GM19328 (cell line): ENCODE data around the gene GNG4.
"Not testable (repeated sequence)": the region's sequence is repeated elsewhere in the genome, so short reads cannot be mapped to it uniquely, and the experiment has no call there.

Source experiments
- ATAC-seq: cut with Tn5 transposase; IDR thresholded peaks from one replicate; pipeline ENCODE4 v1.9.1; 2021; ENCODE audit warnings: mild to moderate bottlenecking, moderate library complexity; ENCODE audit not compliant: unreplicated experiment

The GNG4 gene

DNA sequence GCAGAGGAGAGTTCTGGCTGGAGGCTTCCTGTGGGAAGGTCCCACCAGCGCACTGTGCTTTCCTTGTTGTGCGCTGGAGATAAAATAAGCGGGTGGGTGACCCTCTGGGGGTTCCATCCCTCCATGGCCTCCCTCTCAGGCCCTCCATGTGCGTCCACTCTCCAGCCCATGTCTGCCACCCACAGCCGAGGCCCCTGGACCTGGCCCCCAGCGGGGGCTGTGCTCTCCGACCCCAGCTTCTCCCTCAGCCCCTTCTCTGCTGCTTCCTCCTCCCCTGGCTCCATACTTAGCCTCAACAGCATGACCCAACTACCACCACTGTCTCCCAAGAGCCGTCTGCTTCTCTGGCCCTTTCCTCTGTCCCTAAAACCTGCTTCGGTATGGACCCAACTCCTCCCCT is 61.4 kb downstream of the GNG4 start:
- ATAC-seq, result no peak

GRCh38 chr1:235586992-235587391 is 62.6 kb downstream of the GNG4 start:
- no peak for ATAC-seq

- no peak for ATAC-seq
These were observed 63.2 kb downstream of the GNG4 start for GRCh38 chr1:235586413-235586812.

GRCh38 chr1:235584973-235585372 is 64.6 kb downstream of the GNG4 start:
- no peak for ATAC-seq

GRCh38 chr1:235583511-235584001 is 66.0 kb downstream of the GNG4 start:
- no peak for ATAC-seq

GRCh38 chr1:235582130-235582529 is 67.5 kb downstream of the GNG4 start:
- no peak for ATAC-seq

DNA sequence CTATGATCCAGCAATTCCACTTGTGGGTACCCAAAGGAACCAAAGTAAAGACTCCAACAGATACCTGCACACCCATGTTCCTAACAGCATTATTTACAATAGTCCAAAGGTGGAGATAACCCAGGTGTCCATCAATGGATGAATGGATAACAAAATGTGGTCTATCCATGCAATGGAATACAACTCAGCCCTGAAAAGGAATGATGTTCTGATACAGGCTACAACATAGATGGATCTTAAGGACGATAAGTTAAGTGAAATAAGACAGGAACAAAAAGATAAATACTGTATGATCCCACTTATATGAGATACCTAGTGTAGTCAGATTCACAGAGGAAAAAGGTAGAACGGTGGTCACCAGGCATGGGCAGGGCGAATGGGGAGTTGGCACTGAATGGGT is 69.7 kb downstream of the GNG4 start:
- no peak for ATAC-seq

- no peak for ATAC-seq
These were observed 74.0 kb downstream of the GNG4 start for GRCh38 chr1:235575597-235575996.

DNA sequence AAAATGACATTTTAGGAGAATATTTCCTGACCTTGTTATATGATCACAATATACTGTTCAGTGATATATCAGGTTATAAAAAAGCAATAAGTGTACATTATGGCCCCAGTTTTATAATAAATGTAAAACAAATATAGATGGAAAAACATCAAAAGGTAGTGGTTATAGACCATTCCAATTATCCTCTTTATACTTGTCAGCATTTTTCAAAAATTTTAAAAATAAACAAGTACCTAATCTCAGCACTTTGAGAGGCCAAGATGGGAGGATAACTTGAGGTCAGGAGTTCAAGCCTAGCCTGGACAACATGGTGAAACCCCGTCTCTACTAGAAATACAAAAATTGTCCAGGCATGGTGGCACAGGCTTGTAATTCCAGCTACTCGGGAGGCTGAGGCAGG is 75.7 kb downstream of the GNG4 start:
- ATAC-seq, result no peak

GRCh38 chr1:235572971-235573370 is 76.6 kb downstream of the GNG4 start:
- ATAC-seq, result not testable (repeated sequence)

- ATAC-seq, result no peak
These were observed 78.1 kb downstream of the GNG4 start for GRCh38 chr1:235571482-235571881.

DNA sequence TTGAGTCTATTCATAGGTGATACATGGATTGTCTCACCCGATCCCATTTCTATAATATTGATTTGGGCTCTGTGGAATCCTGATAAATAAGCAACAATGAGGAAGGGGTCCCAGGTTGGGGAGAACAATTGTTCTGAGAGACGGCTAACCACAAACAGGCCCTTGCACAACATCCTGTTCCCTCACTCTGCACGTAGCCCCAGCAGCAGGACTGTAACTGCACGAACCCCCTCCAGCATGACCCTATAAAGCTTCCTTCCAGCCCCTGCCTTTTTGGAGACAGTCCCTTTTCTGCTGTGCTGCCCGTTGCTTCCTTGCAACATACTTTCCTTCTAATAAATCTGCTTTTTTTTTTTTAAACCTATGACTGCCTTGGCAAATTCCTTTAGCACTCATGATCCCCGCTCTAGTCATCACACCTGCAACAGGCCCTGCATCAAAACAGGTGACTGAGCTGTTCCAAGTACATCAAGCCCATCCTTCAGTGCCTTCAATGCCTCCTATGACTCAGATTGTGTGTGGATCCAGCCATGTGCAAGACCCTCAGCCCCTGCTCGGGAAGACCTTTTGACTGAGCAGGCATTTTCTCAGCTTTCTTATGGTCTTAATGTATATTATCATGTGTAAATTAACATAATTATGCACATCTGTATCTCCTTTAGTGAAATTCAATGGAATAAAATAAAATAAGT is 81.6 kb downstream of the GNG4 start:
- no peak for ATAC-seq

DNA sequence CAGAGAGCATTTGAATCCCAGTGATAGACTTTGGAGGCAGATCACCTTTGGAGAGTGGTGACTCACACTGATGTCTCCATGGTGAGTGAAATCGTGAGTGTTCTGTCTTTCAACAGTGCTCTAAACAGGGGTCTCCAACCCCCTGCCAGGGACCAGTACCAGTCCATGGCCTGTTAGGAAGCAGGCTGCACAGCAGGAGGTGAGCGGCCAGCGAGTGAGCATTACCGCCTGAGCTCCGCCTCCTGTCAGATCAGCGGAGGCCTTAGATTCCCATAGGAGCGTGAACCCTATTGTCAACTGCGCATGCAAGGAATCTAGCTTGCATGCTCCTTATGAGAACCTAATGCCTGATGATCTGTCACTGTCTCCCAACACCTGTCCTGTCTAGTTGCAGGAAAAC is 83.5 kb downstream of the GNG4 start:
- ATAC-seq, result no peak

GRCh38 chr1:235563513-235564061 is 86.0 kb downstream of the GNG4 start:
- ATAC-seq, result no peak

DNA sequence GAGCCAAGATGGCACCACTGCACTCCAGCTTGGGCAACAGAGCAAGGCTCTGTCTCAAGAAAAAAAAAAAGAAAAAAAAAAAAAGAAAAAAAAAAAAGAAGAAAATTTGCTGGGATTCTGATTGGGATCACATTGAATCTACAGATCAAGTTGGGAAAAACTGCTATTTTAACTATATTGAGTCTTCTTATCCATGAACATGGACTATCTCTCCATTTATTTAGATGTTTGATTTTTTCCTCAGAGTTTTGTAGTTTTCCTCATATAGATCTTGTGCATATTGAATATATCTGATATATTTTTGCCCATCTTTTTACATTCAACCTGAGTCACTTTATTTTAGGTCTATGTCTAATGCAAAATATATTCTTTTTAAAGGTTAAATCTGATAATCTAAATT is 87.0 kb downstream of the GNG4 start:
- ATAC-seq, result no peak

DNA sequence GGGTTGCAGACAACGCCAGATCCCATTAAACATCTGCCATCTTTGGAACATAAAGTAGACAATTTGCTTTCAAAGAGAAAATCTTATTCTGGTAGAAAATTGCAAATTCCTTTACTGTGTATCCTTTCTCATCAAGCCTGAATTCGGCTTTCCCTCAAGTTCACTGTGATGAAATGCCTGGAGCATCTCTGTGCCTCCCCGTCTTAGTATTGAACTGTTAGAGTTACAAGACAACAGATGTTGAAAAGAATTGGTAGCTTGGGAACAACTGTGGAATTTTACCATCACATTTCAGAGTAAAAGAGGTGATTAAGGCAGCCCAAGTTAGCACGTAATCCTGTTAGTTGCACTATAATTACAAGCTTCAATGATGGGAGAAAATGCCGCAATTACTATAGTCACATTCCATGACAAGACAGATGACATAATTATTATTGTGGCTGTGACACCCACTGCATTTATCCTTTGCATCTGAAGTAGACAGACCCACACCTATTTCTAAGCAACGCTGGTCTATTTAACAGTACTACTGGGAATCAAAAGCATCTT is 90.9 kb downstream of the GNG4 start:
- no peak for ATAC-seq

GRCh38 chr1:235557495-235557894 is 92.1 kb downstream of the GNG4 start:
- ATAC-seq, result no peak

GRCh38 chr1:235556807-235557206 is 92.8 kb downstream of the GNG4 start:
- no peak for ATAC-seq

DNA sequence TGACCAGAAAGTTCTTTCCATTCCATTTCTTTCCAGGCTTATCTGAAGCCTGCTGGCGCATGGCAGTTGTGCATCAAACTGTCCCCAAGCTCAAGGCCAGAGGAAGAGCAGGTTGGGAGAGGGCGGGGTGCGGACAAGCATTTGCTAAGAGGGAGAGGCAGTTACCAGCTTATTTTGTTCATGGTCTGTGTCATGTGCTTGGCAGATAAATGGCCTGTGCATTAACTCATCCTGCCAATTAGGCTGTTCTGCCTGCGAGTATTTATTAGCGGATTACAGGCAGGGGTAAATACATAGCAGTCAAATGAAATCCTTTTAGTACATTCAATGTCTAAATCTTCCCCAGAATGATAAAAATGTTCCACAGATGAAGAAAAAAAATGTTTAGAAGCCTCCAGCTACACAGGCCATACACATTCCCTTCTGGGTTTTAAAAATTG is 96.5 kb downstream of the GNG4 start:
- ATAC-seq, result no peak

- no peak for ATAC-seq
These were observed 97.4 kb downstream of the GNG4 start for GRCh38 chr1:235552146-235552716.

DNA sequence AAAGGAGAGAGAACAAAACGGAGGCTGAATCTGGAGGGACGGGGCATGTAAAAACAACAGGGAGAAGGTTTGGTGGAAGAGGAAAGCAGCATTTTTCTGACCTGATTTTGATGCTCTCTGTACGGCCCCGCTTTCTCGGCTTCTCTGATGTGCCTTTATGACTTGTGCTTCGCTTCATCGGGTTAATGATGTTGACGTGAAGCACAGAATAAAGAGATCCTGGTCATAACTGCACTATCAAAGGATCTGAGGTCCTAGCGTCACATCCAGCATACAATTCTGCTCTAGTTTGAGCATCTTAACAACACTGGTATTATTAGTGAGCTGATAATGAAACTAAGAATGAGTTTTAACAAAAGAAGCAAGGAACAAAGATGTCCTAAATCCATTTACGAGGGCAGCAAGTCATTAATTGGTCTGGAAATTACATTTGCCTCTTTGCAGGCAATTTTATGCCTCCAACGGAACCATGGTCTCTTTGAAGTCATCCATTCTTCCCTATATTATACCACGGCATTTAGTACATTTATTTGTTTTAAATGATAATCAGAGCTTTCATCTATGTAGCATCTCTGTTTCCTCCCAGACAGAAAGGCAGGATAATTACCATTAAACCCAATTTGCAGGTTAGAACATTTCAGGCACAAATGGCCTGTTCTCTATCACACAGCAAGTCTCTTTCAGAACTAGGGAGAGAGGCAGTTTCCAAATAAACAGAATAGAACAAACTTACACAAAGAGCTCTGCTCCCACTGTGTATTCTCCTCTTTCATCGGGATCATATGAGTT is 100.0 kb downstream of the GNG4 start:
- no peak for ATAC-seq
